Measurements from ENCODE around the gene ZNRF3.

Gene ZNRF3

DNA sequence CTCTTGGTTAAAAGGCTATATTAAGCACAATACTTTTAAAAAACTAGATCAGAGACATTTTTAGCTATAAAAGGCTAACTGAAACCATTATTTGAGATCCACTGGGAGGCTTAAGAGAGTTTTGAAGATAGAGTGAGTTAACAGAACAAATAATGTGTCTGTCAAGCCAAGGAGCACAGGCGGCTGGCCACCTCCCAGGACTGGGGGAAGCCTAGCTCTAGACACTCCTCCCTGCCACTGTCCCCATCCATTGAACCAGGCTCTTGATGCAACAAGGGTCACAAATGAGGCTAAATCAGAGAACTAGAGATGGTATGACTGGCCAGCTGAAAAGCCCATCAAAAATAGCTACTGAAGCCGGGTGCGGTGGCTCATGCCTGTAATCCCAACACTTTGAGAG lies 115.3 kb downstream of the ZNRF3 start:
- in situ Hi-C loops (cut with HindIII; ENCODE audit: low sequenced_read_pairs): no loop called here
- DNase-seq (ENCODE audit: low read depth): no peak
- no peak overlapping the region for H3K4me3 ChIP-seq (ENCODE audit: low read depth, low read length)
- TF ChIP-seq, protein P1, sequence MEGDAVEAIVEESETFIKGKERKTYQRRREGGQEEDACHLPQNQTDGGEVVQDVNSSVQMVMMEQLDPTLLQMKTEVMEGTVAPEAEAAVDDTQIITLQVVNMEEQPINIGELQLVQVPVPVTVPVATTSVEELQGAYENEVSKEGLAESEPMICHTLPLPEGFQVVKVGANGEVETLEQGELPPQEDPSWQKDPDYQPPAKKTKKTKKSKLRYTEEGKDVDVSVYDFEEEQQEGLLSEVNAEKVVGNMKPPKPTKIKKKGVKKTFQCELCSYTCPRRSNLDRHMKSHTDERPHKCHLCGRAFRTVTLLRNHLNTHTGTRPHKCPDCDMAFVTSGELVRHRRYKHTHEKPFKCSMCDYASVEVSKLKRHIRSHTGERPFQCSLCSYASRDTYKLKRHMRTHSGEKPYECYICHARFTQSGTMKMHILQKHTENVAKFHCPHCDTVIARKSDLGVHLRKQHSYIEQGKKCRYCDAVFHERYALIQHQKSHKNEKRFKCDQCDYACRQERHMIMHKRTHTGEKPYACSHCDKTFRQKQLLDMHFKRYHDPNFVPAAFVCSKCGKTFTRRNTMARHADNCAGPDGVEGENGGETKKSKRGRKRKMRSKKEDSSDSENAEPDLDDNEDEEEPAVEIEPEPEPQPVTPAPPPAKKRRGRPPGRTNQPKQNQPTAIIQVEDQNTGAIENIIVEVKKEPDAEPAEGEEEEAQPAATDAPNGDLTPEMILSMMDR (IDR thresholded peaks at IDR 0.05; ENCODE audit: low read depth, low read length, missing control alignments): no peak

DNA sequence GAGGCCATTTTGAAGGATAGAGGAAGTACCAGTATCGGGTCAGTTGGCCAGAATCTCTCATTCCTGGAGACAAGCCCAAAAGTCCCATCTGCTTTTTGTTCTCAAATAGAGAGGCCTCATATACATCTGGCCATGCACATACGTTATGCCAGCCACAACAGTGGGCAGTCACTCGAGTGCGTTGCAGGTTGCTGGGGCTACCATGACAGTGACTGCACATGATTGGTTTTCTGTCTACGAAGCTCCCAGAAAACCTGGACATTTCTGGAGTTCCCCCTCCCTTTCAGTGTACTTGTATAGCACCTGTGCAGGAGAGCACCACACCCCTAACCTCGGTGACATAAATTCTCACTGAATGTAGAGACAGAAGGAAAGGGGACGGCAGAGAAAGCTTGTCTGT lies 116.1 kb downstream of the ZNRF3 start:
- TF ChIP-seq, protein P1 (IDR thresholded peaks at IDR 0.05; ENCODE audit: low read depth, low read length, missing control alignments): no peak
- H3K4me3 ChIP-seq (ENCODE audit: low read depth, low read length): no peak overlapping the region
- no peak for DNase-seq (ENCODE audit: low read depth)
- in situ Hi-C loops (cut with HindIII; ENCODE audit: low sequenced_read_pairs): no loop called here

DNA sequence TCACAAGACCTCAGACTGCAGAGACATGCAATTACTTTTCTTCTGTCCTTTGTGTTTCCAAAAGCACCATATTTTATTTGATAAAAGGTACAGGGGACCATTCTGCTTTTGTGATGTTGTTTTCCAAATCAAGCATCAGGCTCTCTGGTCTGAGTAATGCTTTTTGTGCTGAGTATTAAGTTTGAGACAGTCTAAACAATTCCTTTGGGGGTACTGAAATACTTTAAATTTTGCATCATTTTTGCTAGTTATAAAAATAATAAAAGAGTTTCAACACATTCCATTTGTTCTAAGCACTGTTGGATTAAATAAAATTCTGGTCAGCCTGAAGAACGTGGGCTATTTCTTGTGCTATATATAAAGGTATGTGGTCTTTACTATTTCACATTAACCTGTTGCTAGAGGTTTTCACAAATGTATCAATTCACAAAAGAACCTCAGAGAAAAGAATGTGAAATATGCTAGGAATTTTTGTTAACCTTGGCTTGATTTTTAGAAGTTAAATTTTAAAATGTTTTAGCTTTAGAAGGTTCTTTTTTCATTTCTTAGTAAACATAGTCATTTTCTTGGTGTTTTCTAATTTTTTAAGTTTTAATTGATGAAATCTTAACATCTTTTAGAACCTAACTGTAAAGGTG lies 116.7 kb downstream of the ZNRF3 start:
- in situ Hi-C loops (cut with HindIII; ENCODE audit: low sequenced_read_pairs): no loop called here
- no peak overlapping the region for H3K4me3 ChIP-seq (ENCODE audit: low read depth, low read length)
- no peak for DNase-seq (ENCODE audit: low read depth)
- TF ChIP-seq, protein P1 (IDR thresholded peaks at IDR 0.05; ENCODE audit: low read depth, low read length, missing control alignments): no peak

DNA sequence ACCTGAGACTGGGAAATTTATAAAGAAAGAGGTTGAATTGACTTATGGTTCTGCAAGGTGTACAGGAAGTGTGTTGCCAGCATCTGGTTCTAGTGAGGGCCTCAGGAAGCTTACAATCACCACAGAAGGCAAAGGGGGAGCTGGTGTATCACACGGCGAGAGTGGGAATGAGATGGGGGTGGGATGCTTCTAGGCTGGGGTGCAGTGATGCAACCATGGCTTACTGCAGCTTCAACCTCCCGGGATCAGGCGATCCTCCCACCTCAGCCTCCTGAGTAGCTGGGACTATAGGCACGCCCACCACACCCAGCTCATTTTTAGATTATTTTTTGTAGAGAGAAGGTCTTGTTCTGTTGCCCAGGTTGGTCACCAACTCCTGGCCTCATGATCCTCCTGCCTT lies 117.3 kb downstream of the ZNRF3 start:
- no peak for DNase-seq (ENCODE audit: low read depth)
- TF ChIP-seq, protein P1 (IDR thresholded peaks at IDR 0.05; ENCODE audit: low read depth, low read length, missing control alignments): no peak
- no peak overlapping the region for H3K4me3 ChIP-seq (ENCODE audit: low read depth, low read length)
- in situ Hi-C loops (cut with HindIII; ENCODE audit: low sequenced_read_pairs): no loop called here

DNA sequence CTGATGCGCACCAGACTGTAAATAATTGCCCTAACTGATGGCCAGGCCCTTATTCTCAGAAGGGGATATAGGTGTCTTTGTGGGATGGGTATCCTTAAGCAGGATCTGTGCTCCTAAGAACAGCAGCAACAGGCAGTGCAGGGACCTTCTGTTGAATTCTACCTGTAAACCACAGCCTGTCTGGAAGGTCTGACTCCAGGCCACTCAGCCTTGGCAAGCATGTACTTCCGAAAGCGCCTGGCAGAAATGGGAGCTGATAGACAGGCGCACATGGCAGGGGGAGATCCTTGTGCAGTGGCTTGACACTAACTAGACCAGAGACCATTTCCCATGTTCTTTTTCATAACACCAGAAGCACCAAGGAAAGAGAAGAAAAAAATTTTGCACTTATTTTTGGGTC lies 119.2 kb downstream of the ZNRF3 start:
- DNase-seq (ENCODE audit: low read depth): no peak
- TF ChIP-seq, protein P1 (IDR thresholded peaks at IDR 0.05; ENCODE audit: low read depth, low read length, missing control alignments): no peak
- no peak overlapping the region for H3K4me3 ChIP-seq (ENCODE audit: low read depth, low read length)
- in situ Hi-C loops (cut with HindIII; ENCODE audit: low sequenced_read_pairs): no loop called here

DNA sequence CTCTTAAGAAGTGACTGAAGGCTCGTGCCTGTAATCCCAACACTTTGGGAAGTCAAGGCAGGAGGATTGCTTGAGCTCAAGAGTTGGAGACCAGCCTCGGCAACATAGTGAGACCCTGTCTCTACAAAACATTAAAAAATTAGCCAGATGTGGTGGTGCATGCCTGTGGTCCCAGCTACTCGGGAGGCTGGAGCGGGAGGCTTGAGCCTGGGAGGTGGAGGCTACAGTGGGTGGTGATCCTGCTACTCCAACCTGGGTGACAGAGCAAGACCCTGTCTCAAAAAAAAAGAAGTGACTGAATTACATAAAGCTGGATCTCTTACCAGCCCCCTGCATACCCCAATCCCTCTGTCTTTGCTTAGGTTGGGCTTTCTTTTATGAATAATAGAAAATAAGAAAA lies 120.2 kb downstream of the ZNRF3 start:
- TF ChIP-seq, protein P1 (IDR thresholded peaks at IDR 0.05; ENCODE audit: low read depth, low read length, missing control alignments): no peak
- no peak for DNase-seq (ENCODE audit: low read depth)
- in situ Hi-C loops (cut with HindIII; ENCODE audit: low sequenced_read_pairs): no loop called here
- H3K4me3 ChIP-seq (ENCODE audit: low read depth, low read length): no peak overlapping the region

Data from astrocyte of the cerebellum (primary cell).